Ishikawa (cell line): ENCODE data around the gene ZNF22.

Experiments
- CREB1 ChIP-seq: IDR thresholded peaks from 2 replicates; pipeline ENCODE4 v1.6.1; 2012; ENCODE audit warnings: low read depth
- EP300 ChIP-seq: IDR thresholded peaks from 2 replicates; pipeline ENCODE4 v1.6.1; 2012; ENCODE audit warnings: borderline replicate concordance
- TEAD4 ChIP-seq: IDR thresholded peaks from 2 replicates; pipeline ENCODE4 v1.6.1; 2012
- YY1 ChIP-seq: IDR thresholded peaks from 2 replicates; pipeline ENCODE4 v1.6.1; 2012; ENCODE audit warnings: low read depth

- TF ChIP-seq EP300 = no peak
- TF ChIP-seq TEAD4 = no peak
- TF ChIP-seq YY1 = no peak
- TF ChIP-seq CREB1 = no peak
These were observed 14.1 kb upstream of the ZNF22 start for GRCh38 chr10:44986670-44987069.
